Medulla oblongata (tissue), 1 donor: Measurements from ENCODE around the gene ALDH1L1.
A peak's percentile ranks its signal among the peaks of the same experiment; 100 is the strongest.

ENCODE experiments used
- DNase-seq: peaks from one replicate; pipeline ENCODE4 v3.0.0-alpha.2; 2015; ENCODE audit errors: extremely low spot score

Gene ALDH1L1

GRCh38 chr3:126134219-126134975 lies 46.0 kb downstream of the ALDH1L1 start:
- DNase-seq, result peak; percentile 58

- DNase-seq, result no peak
These were observed 46.8 kb downstream of the ALDH1L1 start for GRCh38 chr3:126133606-126134005.

GRCh38 chr3:126132751-126133511 lies 47.5 kb downstream of the ALDH1L1 start:
- no peak for DNase-seq

GRCh38 chr3:126131881-126132750 lies 48.3 kb downstream of the ALDH1L1 start:
- DNase-seq, result no peak

GRCh38 chr3:126130981-126131745 lies 49.2 kb downstream of the ALDH1L1 start:
- DNase-seq, result no peak

- no peak for DNase-seq
These were observed 50.1 kb downstream of the ALDH1L1 start for GRCh38 chr3:126130081-126130855.

GRCh38 chr3:126129398-126129891 lies 50.9 kb downstream of the ALDH1L1 start:
- DNase-seq, result no peak

GRCh38 chr3:126128504-126129397 lies 51.6 kb downstream of the ALDH1L1 start:
- DNase-seq, result no peak

GRCh38 chr3:126127904-126128303 lies 52.5 kb downstream of the ALDH1L1 start:
- DNase-seq, result no peak

- DNase-seq, result no peak
These were observed 52.9 kb downstream of the ALDH1L1 start for GRCh38 chr3:126127452-126127851.

GRCh38 chr3:126126811-126127431 lies 53.5 kb downstream of the ALDH1L1 start:
- DNase-seq, result no peak

GRCh38 chr3:126126286-126126685 lies 54.1 kb downstream of the ALDH1L1 start:
- no peak for DNase-seq

GRCh38 chr3:126125781-126126251 lies 54.6 kb downstream of the ALDH1L1 start:
- no peak for DNase-seq

- DNase-seq, result no peak
These were observed 55.0 kb downstream of the ALDH1L1 start for GRCh38 chr3:126125341-126125740.

- DNase-seq, result no peak
These were observed 55.5 kb downstream of the ALDH1L1 start for GRCh38 chr3:126124896-126125295.

- DNase-seq, result no peak
These were observed 56.1 kb downstream of the ALDH1L1 start for GRCh38 chr3:126124148-126124868.

GRCh38 chr3:126121632-126122031 lies 58.8 kb downstream of the ALDH1L1 start:
- DNase-seq, result no peak

- no peak for DNase-seq
These were observed 59.3 kb downstream of the ALDH1L1 start for GRCh38 chr3:126121074-126121473.
